ENCODE measurements around the gene MICALL1.

Gene MICALL1

DNA sequence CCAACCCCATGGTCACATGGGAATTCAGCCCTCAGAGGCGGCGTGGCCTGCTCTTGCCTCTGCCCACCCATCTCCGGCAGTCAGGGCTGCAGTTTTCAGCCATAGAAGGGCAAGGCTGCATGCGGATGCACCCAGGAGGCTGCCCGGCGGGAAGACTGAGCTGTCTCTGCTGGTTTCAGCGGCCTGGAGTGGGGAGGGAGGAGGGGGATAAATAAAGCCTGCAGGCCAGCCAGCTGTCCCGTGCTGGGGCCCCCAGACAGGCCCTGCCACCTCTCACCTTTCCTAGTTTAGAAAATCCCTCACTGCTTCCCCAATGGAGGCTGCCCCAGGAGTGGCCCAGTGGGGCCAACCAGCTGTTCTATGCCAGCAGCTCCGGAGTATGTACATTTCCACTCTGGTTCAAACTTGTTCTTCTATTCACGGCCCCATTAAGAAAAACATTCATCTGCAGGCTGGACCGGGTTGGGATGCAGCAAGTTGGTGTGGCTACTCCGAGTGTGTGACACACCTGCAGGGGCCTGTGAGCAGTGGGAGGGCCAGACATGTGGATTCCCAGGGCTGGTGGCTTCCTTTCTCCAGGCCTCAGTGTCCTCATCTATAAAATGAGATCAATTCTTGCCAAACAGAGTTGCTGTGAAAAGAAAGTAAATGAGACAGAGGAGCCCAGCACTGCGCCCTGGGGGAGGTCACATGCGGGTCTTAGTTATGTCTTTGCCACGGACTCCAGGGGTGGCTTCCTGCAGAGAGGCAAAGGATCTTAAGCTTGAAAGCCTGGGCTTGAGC lies 5.0 kb downstream of the MICALL1 start:
- no peak for DNase-seq (ENCODE audit: low read depth, low spot score)
- TF ChIP-seq, protein P1, sequence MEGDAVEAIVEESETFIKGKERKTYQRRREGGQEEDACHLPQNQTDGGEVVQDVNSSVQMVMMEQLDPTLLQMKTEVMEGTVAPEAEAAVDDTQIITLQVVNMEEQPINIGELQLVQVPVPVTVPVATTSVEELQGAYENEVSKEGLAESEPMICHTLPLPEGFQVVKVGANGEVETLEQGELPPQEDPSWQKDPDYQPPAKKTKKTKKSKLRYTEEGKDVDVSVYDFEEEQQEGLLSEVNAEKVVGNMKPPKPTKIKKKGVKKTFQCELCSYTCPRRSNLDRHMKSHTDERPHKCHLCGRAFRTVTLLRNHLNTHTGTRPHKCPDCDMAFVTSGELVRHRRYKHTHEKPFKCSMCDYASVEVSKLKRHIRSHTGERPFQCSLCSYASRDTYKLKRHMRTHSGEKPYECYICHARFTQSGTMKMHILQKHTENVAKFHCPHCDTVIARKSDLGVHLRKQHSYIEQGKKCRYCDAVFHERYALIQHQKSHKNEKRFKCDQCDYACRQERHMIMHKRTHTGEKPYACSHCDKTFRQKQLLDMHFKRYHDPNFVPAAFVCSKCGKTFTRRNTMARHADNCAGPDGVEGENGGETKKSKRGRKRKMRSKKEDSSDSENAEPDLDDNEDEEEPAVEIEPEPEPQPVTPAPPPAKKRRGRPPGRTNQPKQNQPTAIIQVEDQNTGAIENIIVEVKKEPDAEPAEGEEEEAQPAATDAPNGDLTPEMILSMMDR (IDR thresholded peaks at IDR 0.05; ENCODE audit: insufficient read depth, low read length, missing control alignments), result no peak
- ChIA-PET POLR2A (no interaction called here), CTCF (interaction anchor here (0.9 to 17.8 kb wide), 6 partner anchors 8 to 55 kb away, joined by 3 to 159 read pairs (median 6); no protein-coding TSS in a partner anchor)
- H3K4me3 ChIP-seq (ENCODE audit: low read depth, low read length), result no peak overlapping the region

DNA sequence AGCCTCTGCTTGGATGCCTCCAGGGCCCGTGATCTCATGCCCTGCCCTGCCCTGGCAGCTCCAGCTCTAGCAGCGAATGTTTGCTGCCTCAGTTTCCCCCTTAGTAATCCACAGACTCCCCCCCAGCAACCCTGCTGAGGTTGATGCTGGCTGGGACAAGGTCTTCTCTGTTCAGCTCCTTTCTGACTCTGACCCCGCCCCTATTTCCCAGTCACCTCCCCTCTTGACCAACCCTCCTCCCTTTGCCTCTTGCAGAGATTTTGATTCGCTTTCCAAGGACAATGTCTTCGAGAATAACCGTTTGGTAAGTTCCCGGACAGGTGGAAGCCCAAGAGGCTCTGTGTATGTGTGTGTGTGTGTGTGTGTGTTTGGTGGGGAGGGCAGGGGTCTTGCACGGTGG lies 5.6 kb downstream of the MICALL1 start:
- ChIA-PET POLR2A (no interaction called here), CTCF (interaction anchor here (0.9 to 17.8 kb wide), 5 partner anchors 14 to 54 kb away, joined by 3 to 159 read pairs (median 6); no protein-coding TSS in a partner anchor)

DNA sequence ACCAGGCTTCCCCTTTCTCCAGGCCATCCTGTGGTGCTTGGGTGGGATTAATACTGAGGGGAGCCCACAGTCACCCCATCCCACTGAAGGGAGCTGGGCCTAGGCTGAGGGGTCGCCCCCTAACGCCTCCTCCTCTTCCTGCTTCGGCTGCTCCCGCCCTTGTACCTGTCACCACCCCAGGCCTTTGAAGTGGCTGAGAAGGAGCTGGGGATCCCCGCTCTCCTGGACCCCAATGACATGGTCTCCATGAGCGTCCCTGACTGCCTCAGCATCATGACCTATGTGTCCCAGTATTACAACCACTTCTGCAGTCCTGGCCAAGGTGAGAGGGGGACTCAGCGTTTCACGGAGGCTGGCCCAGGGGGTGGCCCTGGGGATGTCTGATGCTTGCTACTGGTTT lies 6.1 kb downstream of the MICALL1 start:
- H3K4me3 ChIP-seq (ENCODE audit: low read depth, low read length), result no peak overlapping the region
- TF ChIP-seq, protein P1 (IDR thresholded peaks at IDR 0.05; ENCODE audit: insufficient read depth, low read length, missing control alignments), result no peak
- no peak for DNase-seq (ENCODE audit: low read depth, low spot score)
- ChIA-PET POLR2A (no interaction called here), CTCF (interaction anchor here (3.2 to 17.8 kb wide), 2 partner anchors 20 to 24 kb away, joined by 20 to 159 read pairs; no protein-coding TSS in a partner anchor)

More for the DNA sequence above, 5.6 kb downstream of the MICALL1 start:
- TF ChIP-seq, protein P1 (IDR thresholded peaks at IDR 0.05; ENCODE audit: insufficient read depth, low read length, missing control alignments), result no peak
- H3K4me3 ChIP-seq (ENCODE audit: low read depth, low read length), result no peak overlapping the region
- no peak for DNase-seq (ENCODE audit: low read depth, low spot score)

DNA sequence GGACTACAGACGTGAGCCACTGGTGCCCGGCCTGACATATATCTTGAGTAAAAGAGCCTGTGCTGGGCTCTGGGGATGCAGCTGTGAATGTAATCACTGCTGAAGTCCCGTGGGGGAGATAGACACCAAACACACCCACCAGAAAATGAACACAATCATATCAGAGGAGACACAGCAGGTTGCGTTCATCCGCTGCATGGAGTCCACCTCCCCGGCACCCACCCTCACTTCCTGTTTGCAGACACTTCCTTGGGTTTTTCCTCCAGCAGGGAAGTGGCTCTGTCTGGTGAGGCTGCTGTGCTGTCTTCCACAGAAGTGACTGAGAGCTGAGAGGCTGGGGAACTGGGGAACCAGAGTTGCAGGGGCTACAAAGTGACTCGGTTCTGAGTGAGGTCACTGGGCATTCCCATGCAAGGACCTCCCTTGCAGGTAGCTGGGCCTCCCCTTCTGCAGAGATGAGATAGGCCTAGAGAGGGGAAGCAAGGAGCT lies 7.2 kb downstream of the MICALL1 start:
- DNase-seq (ENCODE audit: low read depth, low spot score), result no peak
- CTCF ChIA-PET, result interaction anchor here (3.7 to 17.8 kb wide), 2 partner anchors 19 to 26 kb away, joined by 18 to 159 read pairs; no protein-coding TSS in a partner anchor
- TF ChIP-seq, protein P1 (IDR thresholded peaks at IDR 0.05; ENCODE audit: insufficient read depth, low read length, missing control alignments), result no peak

DNA sequence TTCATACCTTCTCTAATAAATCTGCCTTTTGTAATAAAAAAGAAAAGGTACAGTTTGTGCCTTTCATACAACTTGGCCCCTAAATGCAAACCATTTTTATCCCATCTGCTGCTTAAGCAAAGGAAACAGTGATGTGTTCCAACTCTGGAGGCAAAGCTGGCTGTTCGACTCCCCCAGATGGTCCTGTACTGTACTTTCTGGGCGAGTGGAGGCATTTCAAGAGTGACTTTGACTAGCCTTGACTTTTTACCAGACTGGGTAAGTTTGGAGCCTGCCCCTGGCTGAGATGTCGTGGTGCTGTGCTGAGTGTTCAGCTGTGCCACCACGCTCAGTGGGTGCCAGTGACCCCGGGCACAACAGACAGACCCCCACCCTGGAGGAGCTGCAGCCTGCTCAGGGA lies 10.2 kb downstream of the MICALL1 start:
- DNase-seq (ENCODE audit: low read depth, low spot score), result no peak
- POLR2A ChIA-PET, result interaction anchor here (0.7 kb wide), 1 partner anchor 37 kb away, joined by 3 read pairs; the partner anchor contains the start of genes C22orf23 and POLR2F
- TF ChIP-seq, protein P1 (IDR thresholded peaks at IDR 0.05; ENCODE audit: insufficient read depth, low read length, missing control alignments), result no peak
- CTCF ChIA-PET, result interaction anchor here (0.9 to 17.8 kb wide), 3 partner anchors 8 to 29 kb away, joined by 3 to 159 read pairs (median 18); no protein-coding TSS in a partner anchor
- no peak overlapping the region for H3K4me3 ChIP-seq (ENCODE audit: low read depth, low read length)

More for the DNA sequence above, 7.2 kb downstream of the MICALL1 start:
- no peak overlapping the region for H3K4me3 ChIP-seq (ENCODE audit: low read depth, low read length)
- POLR2A ChIA-PET, result no interaction called here

Measured in AG04449 (cell line).